GM11168 (cell line): Measurements from ENCODE around the gene LBHD2.

Source experiments
- in situ Hi-C: fragments of 300-500 bp; cut with MboI; formaldehyde crosslinking; loops from one replicate; pipeline ENCODE4 v1.12.0; 2022; ENCODE audit warnings: low sequenced_read_pairs; ENCODE audit not compliant: unreplicated experiment

LBHD2 gene

GRCh38 chr14:103089386-103090335 lies 5.7 kb downstream of the LBHD2 start:
- in situ Hi-C loops: no loop called here

GRCh38 chr14:103090481-103091020 lies 6.5 kb downstream of the LBHD2 start:
- in situ Hi-C loops: no loop called here

GRCh38 chr14:103091041-103091882 lies 7.3 kb downstream of the LBHD2 start:
- in situ Hi-C loops: no loop called here

GRCh38 chr14:103091883-103092222 lies 7.8 kb downstream of the LBHD2 start:
- in situ Hi-C loops: no loop called here

- in situ Hi-C loops: no loop called here
Measured at GRCh38 chr14:103093856-103094405, 9.9 kb downstream of the LBHD2 start.

GRCh38 chr14:103094406-103095209 lies 10.6 kb downstream of the LBHD2 start, which contains the start of gene EXOC3L4:
Gene EXOC3L4, plus strand, starts transcription at chr14:103094725. Its CDS starts 5,495 bp downstream, at chr14:103100220.
- in situ Hi-C loops: no loop called here

GRCh38 chr14:103095210-103095778 lies 11.3 kb downstream of the LBHD2 start:
- in situ Hi-C loops: no loop called here

- in situ Hi-C loops: no loop called here
Measured at GRCh38 chr14:103096387-103096786, 12.4 kb downstream of the LBHD2 start.

GRCh38 chr14:103097244-103097993 lies 13.4 kb downstream of the LBHD2 start:
- in situ Hi-C loops: no loop called here

- in situ Hi-C loops: no loop called here
Measured at GRCh38 chr14:103097994-103098957, 14.3 kb downstream of the LBHD2 start.

GRCh38 chr14:103099081-103099732 lies 15.2 kb downstream of the LBHD2 start:
- in situ Hi-C loops: no loop called here

GRCh38 chr14:103099733-103100280 lies 15.8 kb downstream of the LBHD2 start:
- in situ Hi-C loops: loop anchor here (10.0 kb wide), 1 partner anchor 185 kb away; no protein-coding TSS in a partner anchor

- in situ Hi-C loops: loop anchor here (10.0 kb wide), 1 partner anchor 184 kb away; no protein-coding TSS in a partner anchor
Measured at GRCh38 chr14:103100281-103101121, 16.5 kb downstream of the LBHD2 start.

GRCh38 chr14:103101257-103101962 lies 17.4 kb downstream of the LBHD2 start:
- in situ Hi-C loops: loop anchor here (10.0 kb wide), 1 partner anchor 183 kb away; no protein-coding TSS in a partner anchor
